KG1 (cell line): ENCODE measurements around the gene KCNC4.

Experiments used
- DNase-seq: peaks from one replicate; lab custom pipeline; 2025; lab: John Stamatoyannopoulos, UW

The KCNC4 gene

DNA sequence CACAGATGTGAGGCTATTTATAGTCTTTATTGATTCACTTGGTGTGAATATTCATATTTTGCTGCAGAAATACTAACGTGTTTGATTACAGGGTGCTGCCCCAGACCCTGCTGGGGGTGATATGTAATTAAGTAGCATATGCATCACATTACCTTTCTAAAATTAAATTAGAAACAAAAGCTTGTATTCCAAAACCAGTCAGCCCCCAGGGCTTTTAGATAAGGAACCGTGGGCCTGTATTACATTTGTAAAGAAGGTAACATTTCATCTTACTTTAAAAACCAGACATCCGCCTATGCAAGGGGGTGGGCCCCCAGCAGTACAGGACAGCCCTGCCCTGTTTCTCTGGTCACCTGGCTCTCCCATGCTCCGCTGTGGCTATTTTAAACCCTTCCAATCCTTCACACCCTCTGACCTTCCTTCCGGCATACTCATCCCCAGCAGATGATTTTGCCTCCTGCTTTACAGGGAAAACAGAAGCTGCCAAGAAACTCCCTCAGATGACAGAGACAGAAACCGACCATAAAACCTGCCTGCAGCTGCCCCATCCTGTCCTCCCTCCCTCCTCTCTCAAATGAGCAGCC is 22.0 kb upstream of the KCNC4 start:
- no peak for DNase-seq

DNA sequence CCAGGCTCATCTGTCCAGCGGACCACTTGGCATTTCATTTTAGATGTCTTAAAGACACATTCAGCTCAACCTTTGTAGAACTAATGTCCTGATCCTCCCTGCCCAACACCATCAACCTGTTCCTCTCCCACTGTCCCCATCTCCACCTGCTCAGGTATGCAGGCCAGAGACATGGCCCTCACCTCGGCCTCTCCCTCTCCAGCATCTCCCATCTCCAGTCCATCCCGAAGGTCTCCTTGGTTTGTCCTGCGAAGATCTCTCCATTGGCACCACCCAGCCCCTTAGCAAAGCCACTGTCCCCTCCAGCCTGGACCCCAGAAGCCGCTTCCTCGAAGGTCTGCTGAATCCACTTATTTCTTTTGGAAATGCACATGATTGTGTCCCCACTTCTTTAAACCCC is 20.9 kb upstream of the KCNC4 start:
- no peak for DNase-seq

DNA sequence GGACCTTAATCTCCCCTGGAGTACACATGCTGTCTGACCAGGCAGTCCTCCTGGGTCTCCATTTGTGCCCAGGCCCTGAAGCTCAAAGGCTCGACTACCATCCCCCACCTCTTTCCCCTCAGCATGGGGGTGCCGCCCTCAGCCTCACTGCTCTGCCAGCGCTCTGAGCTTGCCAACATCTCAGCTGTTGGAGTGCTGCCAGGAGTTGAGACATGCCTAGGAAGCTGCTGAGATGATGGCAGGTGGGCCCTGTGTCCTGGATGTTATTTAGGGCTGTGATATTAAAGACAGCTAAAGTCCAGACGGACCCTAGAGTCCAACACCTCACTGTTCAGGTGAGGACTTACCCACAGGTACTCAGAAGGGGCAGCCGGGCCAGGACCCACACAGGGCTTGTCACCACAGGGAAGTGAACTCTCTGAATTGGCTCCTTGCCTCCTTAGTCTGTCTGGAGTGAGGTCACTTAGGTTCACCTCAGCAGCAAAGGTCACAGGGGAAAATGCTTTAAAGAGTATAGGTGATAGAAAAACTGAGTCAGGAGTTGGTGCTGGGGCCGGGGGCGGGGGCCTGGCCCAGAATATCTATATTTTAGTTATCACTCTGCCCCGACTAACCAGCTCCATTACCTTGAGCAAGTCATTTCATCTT is 19.7 kb upstream of the KCNC4 start:
- DNase-seq: no peak

DNA sequence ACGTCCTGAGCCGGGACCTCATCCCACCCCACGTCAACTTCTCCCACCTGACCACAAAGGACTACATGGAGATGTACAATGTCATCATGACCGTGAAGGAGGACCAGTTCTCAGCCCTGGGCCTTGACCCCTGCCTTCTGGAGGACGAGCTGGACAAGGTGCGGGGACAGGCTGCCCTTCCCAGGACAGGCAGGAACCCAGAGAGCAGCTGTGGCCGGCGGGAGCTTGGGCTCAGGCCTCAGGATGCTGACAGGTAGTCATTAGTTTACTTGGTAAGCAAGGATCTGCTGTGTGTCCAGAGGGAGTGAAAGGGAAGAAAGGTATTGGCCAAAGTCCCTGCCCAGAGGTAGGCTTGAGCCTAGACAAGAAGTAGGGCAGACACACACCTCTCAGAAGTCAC is 17.6 kb upstream of the KCNC4 start:
- no peak for DNase-seq

GRCh38 chr1:110195196-110195595 is 14.9 kb upstream of the KCNC4 start:
- DNase-seq: no peak

DNA sequence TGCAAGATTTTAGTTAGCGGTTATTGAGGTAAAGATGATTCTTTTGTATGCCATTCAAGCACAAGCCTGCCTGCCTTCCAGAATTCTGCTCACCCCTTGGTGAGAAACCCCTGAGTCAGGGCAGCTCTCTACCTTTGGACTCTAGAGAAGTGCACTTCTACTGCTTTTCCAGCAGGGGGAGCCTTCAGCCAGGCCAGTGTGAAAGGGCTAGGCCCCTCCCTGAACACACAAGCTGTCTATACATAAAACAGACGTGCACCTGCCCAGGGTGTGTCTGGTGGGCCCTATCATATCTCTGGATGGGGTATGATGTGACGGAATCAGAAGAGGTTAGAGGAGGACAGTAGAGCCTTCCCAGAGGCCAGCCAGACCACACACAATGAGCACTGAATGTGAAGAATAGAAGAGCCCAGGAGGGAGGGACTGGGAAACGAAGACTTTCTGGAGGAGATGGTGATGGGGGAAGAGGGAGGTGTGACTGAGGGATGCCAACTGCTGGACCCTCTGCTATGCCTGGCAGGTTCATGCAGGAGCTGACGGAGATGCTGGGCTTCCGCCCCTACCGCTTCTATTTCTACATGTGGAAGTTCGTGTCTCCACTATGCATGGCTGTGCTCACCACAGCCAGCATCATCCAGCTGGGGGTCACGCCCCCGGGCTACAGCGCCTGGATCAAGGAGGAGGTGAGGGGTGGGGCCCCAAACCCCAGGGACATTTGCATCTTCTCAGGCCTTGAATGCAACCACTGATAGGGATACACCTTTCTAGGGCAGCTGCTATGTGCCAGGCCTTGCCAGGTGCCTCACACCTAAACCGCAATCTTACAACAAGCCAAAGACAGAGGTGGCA is 13.0 kb upstream of the KCNC4 start:
- peak; percentile 10 for DNase-seq

GRCh38 chr1:110197905-110198629 is 12.0 kb upstream of the KCNC4 start:
- no peak for DNase-seq

DNA sequence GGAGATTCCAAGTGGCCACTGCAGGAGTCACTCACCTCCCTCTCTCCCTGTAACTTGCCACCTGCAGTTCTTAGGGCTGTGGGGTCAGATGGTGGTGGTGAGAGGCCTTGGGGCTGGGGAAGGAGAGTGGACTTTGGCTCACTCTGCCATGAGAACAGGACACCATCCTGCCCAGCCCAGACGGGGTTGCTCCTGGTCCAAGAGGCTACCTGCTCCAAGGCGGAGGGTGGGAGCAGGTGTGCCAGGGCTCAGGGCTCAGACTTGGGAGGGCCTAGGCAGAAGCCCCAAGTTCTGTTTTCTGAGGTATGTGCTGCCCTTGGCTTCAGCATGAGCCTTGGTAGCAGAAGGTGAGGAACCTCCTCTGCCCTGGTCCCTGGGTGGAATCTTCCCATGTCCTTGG is 11.4 kb upstream of the KCNC4 start:
- DNase-seq: no peak

GRCh38 chr1:110200190-110200589 is 9.9 kb upstream of the KCNC4 start:
- DNase-seq: no peak

DNA sequence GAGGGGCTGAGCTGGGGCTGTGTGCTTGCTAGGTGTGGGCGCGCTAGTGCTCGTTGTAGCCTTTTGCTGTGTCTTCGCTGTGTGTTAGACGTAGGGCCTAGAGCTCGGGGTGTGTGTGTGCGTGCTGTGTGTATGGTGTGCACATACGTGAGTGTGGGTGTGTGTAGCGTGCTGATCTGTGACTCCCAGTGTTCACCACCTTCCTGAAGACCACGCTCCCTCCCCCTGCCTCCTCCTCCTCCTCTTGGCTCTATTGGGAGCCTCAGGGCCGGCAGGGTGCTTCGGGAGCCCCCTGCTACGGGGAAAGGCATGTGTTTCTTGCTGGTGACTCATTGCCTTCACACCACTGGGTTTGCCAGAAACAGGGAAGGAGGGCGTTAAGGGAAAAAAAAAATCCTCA is 9.4 kb upstream of the KCNC4 start:
- DNase-seq: no peak

GRCh38 chr1:110201157-110201825 is 8.8 kb upstream of the KCNC4 start:
- DNase-seq: no peak

DNA sequence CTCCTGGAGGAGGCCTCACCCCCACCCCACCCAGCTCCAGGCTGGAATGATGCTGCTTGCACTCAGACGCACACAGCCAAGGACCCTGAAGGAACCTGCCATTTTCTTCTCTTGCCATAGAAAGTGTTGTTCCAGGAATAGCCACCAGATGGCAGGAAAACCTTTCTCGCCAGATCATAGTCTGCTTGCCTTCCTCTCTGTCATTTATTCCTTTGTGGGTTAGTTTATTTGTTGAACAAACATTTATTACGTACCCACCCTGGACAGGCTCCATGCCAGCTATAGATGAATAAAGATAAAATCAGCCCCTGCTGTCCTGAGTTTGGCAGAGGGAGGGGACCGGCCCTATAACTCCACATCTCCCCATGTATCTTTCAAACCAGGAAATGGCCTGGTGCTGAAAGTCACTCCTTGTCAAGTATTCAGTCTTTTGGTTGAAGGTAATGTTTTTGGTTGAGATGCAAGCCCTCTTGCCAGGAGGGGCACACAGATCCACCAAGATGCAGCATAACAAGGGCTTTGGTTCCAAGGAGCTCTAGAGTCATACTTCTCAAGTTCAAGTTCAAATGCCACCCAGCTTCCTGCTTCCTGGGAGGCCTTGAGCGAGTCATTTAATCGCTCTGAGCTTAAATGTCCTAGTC is 7.0 kb upstream of the KCNC4 start:
- DNase-seq: peak; percentile 35

- no peak for DNase-seq
Measured at GRCh38 chr1:110205156-110205555, 5.0 kb upstream of the KCNC4 start.

DNA sequence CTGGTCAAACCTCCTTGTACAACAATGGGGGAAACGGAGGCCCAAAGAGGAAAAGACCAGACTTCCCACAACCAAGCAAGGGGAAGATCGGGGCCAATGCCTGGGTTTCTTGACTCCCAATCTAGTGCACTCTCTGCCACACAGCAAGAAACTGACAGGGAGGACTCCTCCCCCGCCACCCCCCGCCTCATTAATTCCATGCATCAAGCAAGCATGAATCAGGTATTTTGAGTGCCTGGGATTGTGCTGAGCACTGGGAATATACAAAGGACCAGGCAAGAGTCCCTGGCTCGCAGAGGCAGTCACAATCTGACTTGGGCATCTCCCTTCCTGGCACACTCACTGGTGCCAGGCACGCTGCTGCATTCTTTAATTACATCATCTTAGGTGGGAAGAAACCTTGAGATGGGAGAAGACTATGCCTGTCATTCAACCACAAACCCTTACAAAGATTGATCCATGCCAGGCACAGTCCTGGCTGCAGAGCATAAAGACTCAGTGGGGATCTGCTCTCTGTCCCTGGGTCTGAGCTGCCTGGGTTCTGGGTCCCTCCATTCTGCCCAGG is 4.4 kb upstream of the KCNC4 start:
- DNase-seq: no peak

DNA sequence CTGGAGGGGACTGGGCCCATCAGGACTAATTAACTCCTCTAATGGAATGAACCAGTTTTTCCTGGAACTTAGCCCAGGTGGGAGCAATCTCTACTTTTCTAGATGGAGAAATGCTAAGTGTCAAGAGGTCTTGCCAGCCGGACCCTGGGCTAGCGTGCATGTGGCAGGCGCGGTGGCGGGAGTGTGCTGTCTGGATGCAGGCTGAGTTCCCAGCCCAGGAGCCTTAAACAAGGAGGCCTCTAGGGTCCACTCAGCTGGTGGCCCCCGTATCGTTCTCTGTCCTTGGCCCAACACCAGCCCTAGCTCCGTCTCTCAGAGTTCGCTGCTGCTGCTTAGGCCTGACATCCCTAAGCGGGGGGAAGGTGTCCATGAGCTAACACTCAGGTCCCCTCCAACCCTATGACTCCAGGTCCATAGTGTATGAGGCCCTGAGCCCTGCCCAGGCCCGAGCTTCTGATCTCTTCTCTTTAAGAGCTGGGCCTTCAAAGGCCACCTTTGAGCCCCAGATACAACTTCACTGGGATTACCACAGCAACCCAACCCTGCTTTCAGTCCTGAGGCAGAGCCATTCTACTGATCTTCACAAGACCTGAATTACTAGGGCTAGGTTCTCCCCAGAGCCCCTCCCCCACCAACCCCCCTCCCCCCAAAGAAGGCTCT is 3.7 kb upstream of the KCNC4 start:
- no peak for DNase-seq

- peak; percentile 45 for DNase-seq
Measured at GRCh38 chr1:110207831-110208230, 2.3 kb upstream of the KCNC4 start.

- DNase-seq: peak; percentile 1
Measured at GRCh38 chr1:110208916-110209645, 1.0 kb upstream of the KCNC4 start.

- DNase-seq: peak; percentile 3
Measured at GRCh38 chr1:110210604-110211495, 736 bp downstream of the KCNC4 start.
